A673 (cell line): ENCODE measurements around the gene TPD52L2. TPM values are rescaled to one million over a fixed set of nuclear protein-coding genes. Genes with fewer than 3 reads are reported as not detected.
"Not testable (repeated sequence)": the region's sequence is repeated elsewhere in the genome, so short reads cannot be mapped to it uniquely, and the experiment has no call there.

Experiments used
- BruUV-seq: library from RNA; stranded (reverse); fragments of 400-500 nt; replicated peaks from 2 replicates; lab custom pipeline; 2021; lab: Mats Ljungman, UMichigan
- CTCF ChIA-PET: fragments of 300-600 bp; sonication (Branson Sonifier 250); formaldehyde crosslinking; loops from one replicate; lab custom pipeline; 2022; ENCODE audit warnings: antibody characterized with exemption; lab: Charles Lee
- POLR2A ChIA-PET: fragments of 300-600 bp; sonication (Branson Sonifier 250); formaldehyde crosslinking; loops from one replicate; lab custom pipeline; 2022; ENCODE audit warnings: antibody characterized with exemption; ENCODE audit not compliant: low non-redundant PET; lab: Charles Lee
- DNase-seq: peaks from one replicate; pipeline ENCODE4 v3.0.0-alpha.2; 2015; ENCODE audit warnings: low spot score
- H3K27ac ChIP-seq: fragments of 200-600 bp; sonication (generic); 2 replicates; pipeline ENCODE4 v1.5.1; 2016; ENCODE audit warnings: mixed run types, low read depth, mild to moderate bottlenecking, mixed read lengths, antibody characterized with exemption, low read length; ENCODE audit not compliant: poor library complexity, severe bottlenecking
- H3K27me3 ChIP-seq: fragments of 200-600 bp; sonication (generic); replicated peaks from 2 replicates; pipeline ENCODE4 v1.6.1; 2017; ENCODE audit warnings: mixed run types, low read depth, mild to moderate bottlenecking, mixed read lengths, antibody characterized with exemption, low read length; ENCODE audit not compliant: insufficient read depth, poor library complexity
- H3K36me3 ChIP-seq: fragments of 200-600 bp; sonication (generic); 2 replicates; pipeline ENCODE4 v1.6.1; 2016; ENCODE audit warnings: mixed run types, mild to moderate bottlenecking, mixed read lengths, antibody characterized with exemption, low read length; ENCODE audit not compliant: insufficient read depth, poor library complexity, severe bottlenecking
- H3K4me1 ChIP-seq: fragments of 200-600 bp; sonication (generic); 2 replicates; pipeline ENCODE4 v1.6.1; 2017; ENCODE audit warnings: mixed run types, mild to moderate bottlenecking, mixed read lengths, antibody characterized with exemption, low read length; ENCODE audit not compliant: insufficient read depth, poor library complexity, severe bottlenecking
- H3K4me3 ChIP-seq: fragments of 200-600 bp; sonication (generic); 2 replicates; pipeline ENCODE4 v1.5.1; 2016; ENCODE audit warnings: low read depth, mixed run types, mild to moderate bottlenecking, mixed read lengths, low read length; ENCODE audit not compliant: poor library complexity, severe bottlenecking
- H3K9me3 ChIP-seq: fragments of 200-600 bp; sonication (generic); 2 replicates; pipeline ENCODE4 v1.6.1; 2016; ENCODE audit warnings: mixed run types, low read depth, mild to moderate bottlenecking, mixed read lengths, antibody characterized with exemption, low read length; ENCODE audit not compliant: poor library complexity, severe bottlenecking
- EZH2 ChIP-seq: fragments of 200-600 bp; sonication (generic); IDR thresholded peaks from 2 replicates; pipeline ENCODE4 v1.6.1; 2017; ENCODE audit warnings: borderline replicate concordance, low read depth, mild to moderate bottlenecking, mixed read lengths, antibody characterized with exemption, low read length; ENCODE audit not compliant: poor library complexity, severe bottlenecking
- intact Hi-C: fragments of 100-400 bp; cut with micrococcal nuclease; formaldehyde crosslinking; loops from one replicate; pipeline ENCODE4 v1.10.0; 2022; ENCODE audit not compliant: unreplicated experiment
- total RNA-seq: library from RNA; stranded (reverse); gene quantifications from 2 replicates; pipeline ENCODE4 v1.2.3, GENCODE V29; 2021
- TF ChIP-seq, protein P1 (sequence below): fragments of 300-800, 200-600 bp; sonication (generic); conservative IDR thresholded peaks from 2 replicates; pipeline ENCODE4 v1.5.1; 2017; ENCODE audit warnings: low read depth, mild to moderate bottlenecking, antibody characterized with exemption, low read length, moderate library complexity, mixed read lengths

The TPD52L2 gene
- total RNA-seq, 1 experiment from 2014 or later = 89.9 TPM

DNA sequence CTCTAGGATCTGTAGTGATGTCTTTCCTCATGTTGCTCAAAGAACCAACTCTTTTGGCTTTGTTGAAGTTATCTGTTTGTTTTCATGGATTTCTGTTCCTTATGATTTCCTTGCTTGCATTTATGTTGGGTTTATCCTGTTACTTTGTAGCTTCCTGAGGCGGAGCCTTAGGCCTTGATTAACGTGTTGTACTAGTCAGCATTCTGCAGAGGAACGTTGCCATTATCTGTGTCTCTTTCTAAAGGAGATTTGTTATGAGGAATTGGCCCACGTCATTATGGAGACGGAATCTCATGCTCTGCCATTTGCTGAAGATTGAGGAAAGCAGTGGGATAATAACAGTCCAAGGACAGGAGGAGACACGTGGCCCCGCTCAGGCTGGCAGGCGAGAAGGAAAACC, 61.2 kb downstream of the TPD52L2 start:
- no peaks in the 10 kb centered on the region for H3K4me1 ChIP-seq
- H3K36me3 ChIP-seq = peaks cover 31% of the 10 kb centered on the region
- ChIA-PET CTCF (no interaction called here), POLR2A (no interaction called here)
- H3K27ac ChIP-seq = no peak overlapping the region
- no peak for TF ChIP-seq EZH2
- TF ChIP-seq, protein P1, sequence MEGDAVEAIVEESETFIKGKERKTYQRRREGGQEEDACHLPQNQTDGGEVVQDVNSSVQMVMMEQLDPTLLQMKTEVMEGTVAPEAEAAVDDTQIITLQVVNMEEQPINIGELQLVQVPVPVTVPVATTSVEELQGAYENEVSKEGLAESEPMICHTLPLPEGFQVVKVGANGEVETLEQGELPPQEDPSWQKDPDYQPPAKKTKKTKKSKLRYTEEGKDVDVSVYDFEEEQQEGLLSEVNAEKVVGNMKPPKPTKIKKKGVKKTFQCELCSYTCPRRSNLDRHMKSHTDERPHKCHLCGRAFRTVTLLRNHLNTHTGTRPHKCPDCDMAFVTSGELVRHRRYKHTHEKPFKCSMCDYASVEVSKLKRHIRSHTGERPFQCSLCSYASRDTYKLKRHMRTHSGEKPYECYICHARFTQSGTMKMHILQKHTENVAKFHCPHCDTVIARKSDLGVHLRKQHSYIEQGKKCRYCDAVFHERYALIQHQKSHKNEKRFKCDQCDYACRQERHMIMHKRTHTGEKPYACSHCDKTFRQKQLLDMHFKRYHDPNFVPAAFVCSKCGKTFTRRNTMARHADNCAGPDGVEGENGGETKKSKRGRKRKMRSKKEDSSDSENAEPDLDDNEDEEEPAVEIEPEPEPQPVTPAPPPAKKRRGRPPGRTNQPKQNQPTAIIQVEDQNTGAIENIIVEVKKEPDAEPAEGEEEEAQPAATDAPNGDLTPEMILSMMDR = no peak
- H3K27me3 ChIP-seq = no peaks in the 10 kb centered on the region
- no peaks in the 10 kb centered on the region for H3K9me3 ChIP-seq
- no TSS peak for BruUV-seq
- DNase-seq = no peak
- intact Hi-C loops = no loop called here
- no peak overlapping the region for H3K4me3 ChIP-seq

DNA sequence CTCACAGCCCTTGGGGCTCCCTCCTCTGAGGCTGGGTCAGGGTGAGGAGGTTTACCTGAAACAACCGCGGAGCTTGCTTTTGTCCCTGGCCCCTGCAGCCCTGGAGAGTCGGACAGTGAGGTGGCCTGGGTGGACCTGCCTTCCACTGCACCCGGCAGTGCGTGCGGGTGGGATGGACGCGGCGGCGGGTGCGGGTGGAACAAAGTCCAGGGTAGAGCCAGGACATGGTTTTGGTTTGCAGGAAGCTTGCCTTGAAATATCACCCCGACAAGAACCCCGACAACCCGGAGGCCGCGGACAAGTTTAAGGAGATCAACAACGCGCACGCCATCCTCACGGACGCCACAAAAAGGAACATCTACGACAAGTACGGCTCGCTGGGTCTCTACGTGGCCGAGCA, 64.0 kb downstream of the TPD52L2 start:
- Histone ChIP-seq H3K27me3 (no peaks in the 10 kb centered on the region), H3K4me3 (no peak overlapping the region), H3K4me1 (no peaks in the 10 kb centered on the region), H3K9me3 (no peaks in the 10 kb centered on the region), H3K27ac (no peak overlapping the region), H3K36me3 (peaks cover 41% of the 10 kb centered on the region)
- POLR2A ChIA-PET = no interaction called here
- CTCF ChIA-PET = no interaction called here
- no TSS peak for BruUV-seq
- intact Hi-C loops = no loop called here
- no peak for TF ChIP-seq EZH2
- TF ChIP-seq, protein P1 = no peak
- no peak for DNase-seq

DNA sequence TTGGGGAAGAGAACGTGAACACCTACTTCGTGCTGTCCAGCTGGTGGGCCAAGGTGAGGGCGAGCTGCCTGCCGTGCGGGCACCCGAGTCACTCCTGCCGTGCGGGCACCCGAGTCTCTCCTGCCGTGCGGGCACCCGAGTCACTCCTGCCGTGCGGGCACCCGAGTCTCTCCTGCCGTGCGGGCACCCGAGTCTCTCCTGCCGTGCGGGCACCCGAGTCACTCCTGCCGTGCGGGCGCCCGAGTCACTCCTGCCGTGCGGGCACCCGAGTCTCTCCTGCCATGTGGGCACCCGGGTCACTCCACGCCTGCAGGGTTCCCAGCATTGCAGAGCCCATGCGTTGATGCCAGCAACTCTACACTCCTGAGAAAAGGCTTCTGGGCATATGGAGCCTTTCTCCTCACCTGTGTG, 64.4 kb downstream of the TPD52L2 start:
- H3K27me3 ChIP-seq, CTCF ChIA-PET, BruUV-seq, H3K4me3 ChIP-seq, H3K27ac ChIP-seq, DNase-seq, intact Hi-C loops, H3K4me1 ChIP-seq, H3K9me3 ChIP-seq, POLR2A ChIA-PET: not testable (repeated sequence)
- H3K36me3 ChIP-seq = peaks cover 41% of the 10 kb centered on the region

DNA sequence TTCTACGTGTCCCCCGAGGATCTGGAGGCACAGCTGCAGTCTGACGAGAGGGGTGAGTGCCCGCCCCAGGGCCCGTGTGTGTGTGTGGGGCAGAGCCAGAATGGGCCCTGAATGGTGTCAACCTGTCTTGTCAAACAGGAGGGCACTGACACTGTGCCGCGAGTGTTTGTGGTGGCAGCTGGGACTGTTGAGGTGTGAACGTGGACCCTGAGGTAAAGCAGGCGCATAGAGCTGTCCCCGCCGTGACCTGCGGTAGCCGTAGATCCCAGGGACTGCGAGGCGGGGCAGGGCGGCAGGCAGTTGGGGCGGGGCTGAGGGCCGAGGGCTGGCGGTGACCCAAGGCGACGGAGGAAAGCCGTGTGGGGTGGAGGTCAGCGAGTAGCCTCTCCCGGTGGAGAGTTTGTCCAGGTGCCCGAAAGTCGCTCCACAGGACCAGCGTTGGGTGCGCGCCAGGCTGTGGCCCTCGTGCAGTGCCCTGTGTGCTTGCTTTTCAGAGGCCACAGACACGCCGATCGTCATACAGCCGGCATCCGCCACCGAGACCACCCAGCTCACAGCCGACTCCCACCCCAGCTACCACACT, 66.0 kb downstream of the TPD52L2 start:
- ChIA-PET POLR2A (no interaction called here), CTCF (no interaction called here)
- no TSS peak for BruUV-seq
- Histone ChIP-seq H3K4me1 (no peaks in the 10 kb centered on the region), H3K9me3 (no peaks in the 10 kb centered on the region), H3K4me3 (no peak overlapping the region), H3K36me3 (peaks cover 41% of the 10 kb centered on the region), H3K27ac (no peak overlapping the region), H3K27me3 (no peaks in the 10 kb centered on the region)
- TF ChIP-seq EZH2 = no peak
- TF ChIP-seq, protein P1 = no peak
- no peak for DNase-seq
- intact Hi-C loops = no loop called here
